ENCODE results near the gene RELN. TPM values are rescaled to one million over a fixed set of nuclear protein-coding genes. Genes with fewer than 3 reads are reported as not detected.
A peak's percentile ranks its signal among the peaks of the same experiment; 100 is the strongest.

The RELN gene
- total RNA-seq, 1 donor from 2014 or later = 0.19 TPM

DNA sequence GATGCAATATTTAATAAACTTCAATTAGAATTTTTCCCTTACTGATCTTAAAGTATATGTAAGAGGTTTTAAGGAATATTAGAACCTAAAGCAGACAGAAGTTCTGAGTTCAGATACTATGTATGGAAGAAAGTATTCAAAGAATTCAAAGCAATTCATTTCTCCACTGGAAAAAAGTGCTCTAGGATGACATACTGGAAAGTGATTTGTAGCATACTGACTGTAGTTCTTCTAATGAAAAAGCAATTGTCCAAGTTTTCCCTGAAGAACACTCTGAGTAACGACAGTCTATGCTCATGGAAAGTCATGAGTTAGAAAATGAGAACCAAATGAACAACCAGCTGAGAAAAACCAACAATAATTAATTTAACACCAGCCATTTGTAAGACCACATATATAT is 362.7 kb downstream of the RELN start:
- no peaks in the 10 kb centered on the region for H3K27me3 Mint-ChIP-seq (ENCODE audit: unreplicated experiment)
- H3K27ac Mint-ChIP-seq (ENCODE audit: unreplicated experiment) = no peak overlapping the region
- H3K36me3 Mint-ChIP-seq (ENCODE audit: unreplicated experiment) = no peaks in the 10 kb centered on the region
- H3K9me3 Mint-ChIP-seq (ENCODE audit: unreplicated experiment) = peaks cover 6% of the 10 kb centered on the region
- H3K4me3 Mint-ChIP-seq (ENCODE audit: unreplicated experiment) = no peak overlapping the region
- TF ChIP-seq, protein P1, sequence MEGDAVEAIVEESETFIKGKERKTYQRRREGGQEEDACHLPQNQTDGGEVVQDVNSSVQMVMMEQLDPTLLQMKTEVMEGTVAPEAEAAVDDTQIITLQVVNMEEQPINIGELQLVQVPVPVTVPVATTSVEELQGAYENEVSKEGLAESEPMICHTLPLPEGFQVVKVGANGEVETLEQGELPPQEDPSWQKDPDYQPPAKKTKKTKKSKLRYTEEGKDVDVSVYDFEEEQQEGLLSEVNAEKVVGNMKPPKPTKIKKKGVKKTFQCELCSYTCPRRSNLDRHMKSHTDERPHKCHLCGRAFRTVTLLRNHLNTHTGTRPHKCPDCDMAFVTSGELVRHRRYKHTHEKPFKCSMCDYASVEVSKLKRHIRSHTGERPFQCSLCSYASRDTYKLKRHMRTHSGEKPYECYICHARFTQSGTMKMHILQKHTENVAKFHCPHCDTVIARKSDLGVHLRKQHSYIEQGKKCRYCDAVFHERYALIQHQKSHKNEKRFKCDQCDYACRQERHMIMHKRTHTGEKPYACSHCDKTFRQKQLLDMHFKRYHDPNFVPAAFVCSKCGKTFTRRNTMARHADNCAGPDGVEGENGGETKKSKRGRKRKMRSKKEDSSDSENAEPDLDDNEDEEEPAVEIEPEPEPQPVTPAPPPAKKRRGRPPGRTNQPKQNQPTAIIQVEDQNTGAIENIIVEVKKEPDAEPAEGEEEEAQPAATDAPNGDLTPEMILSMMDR (IDR thresholded peaks at IDR 0.05) = no peak
- peaks cover 24% of the 10 kb centered on the region for H3K4me1 Mint-ChIP-seq (ENCODE audit: unreplicated experiment)
- DNase-seq (ENCODE audit: extremely low spot score, unreplicated experiment) = no peak

DNA sequence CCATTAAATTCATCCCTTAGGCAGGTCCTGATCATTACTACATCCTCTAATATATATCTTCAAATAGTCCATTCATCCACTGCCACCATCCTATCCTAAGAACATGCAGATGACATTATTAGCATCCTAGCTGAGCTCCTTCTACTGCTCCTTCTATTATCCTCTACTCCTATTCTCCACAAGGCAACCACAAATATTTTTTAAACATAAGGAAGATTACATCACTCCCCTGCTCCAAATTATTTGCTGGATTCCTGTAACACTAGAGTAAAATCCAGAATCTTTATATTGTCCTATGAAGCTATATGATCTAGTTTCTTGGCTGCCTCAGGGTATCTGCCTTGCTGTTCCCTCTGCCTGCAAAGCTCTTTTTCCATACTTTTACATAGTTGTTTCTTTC is 367.2 kb downstream of the RELN start:
- Mint-ChIP-seq H3K27me3 (ENCODE audit: unreplicated experiment) (no peaks in the 10 kb centered on the region), H3K4me3 (ENCODE audit: unreplicated experiment) (no peak overlapping the region), H3K9me3 (ENCODE audit: unreplicated experiment) (no peaks in the 10 kb centered on the region), H3K4me1 (ENCODE audit: unreplicated experiment) (peaks cover 14% of the 10 kb centered on the region), H3K27ac (ENCODE audit: unreplicated experiment) (no peak overlapping the region), H3K36me3 (ENCODE audit: unreplicated experiment) (no peaks in the 10 kb centered on the region)
- TF ChIP-seq, protein P1 (IDR thresholded peaks at IDR 0.05) = no peak
- no peak for DNase-seq (ENCODE audit: extremely low spot score, unreplicated experiment)

DNA sequence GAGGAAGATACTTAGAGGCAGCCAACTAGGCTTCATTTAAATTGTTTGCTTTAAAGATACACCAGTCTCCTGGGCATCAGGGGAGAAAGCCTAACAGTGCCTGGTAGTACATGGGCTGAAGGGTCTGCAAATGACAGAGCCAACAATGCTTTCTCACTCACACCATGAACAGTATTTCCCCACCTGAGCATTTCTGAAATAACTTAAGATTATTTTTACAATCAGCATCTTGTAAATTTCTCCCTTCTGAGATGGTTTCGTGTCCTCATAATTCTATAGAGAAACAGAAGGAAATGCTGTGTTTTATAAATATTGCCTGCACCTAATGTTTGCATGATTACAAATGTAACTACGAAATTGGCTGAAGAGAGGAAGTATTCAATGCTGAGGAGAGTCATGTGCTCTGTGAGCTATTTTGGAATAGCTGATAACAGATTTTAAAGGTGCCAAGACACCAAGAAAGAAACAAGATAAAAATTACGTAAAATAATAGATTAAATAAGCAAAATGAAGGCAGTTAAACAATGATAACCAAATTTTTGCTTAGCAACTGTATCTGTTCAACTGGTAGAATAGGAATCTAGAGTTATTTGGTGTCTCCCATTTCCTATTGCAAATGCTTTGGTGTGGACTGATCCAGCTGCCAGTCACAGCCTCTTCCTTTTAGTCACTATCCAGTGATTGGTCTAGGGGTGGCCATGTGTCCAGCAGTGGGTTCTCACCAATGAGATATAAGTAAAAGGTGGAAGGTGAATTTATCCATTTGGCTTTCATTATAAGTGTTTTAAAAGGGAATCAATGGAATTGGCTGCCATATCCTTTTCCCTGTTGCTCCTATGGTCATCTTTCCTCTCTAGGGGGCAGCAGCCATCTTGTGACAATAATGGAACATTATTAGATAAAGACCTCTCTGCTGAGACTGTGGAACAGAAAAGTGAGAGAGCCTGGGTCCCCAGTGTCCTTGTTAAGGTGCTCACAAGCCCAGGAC is 375.5 kb downstream of the RELN start:
- Mint-ChIP-seq H3K27me3 (ENCODE audit: unreplicated experiment) (no peaks in the 10 kb centered on the region), H3K27ac (ENCODE audit: unreplicated experiment) (no peak overlapping the region), H3K36me3 (ENCODE audit: unreplicated experiment) (no peaks in the 10 kb centered on the region), H3K4me3 (ENCODE audit: unreplicated experiment) (no peak overlapping the region), H3K9me3 (ENCODE audit: unreplicated experiment) (no peaks in the 10 kb centered on the region), H3K4me1 (ENCODE audit: unreplicated experiment) (peaks cover 2% of the 10 kb centered on the region)
- TF ChIP-seq, protein P1 (IDR thresholded peaks at IDR 0.05) = peak; percentile 34
- no peak for DNase-seq (ENCODE audit: extremely low spot score, unreplicated experiment)

DNA sequence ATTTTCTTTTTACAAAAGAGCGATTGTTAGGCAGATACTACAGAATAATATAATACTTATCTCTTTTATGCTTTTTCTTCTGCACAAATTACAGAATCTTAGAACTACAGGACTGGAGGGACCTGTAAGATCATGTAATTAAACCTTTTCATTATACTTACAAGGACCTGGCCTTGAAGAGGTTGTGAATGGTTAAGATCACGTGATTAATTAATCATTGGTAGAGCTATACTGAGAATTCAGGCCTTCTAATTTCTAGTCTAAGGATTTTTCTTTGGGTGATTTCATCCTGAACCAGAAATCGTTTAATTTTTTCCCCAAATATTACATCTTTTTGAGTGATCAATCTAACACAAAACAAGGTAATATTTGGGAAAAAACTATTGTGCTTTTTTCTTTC is 379.7 kb downstream of the RELN start:
- H3K36me3 Mint-ChIP-seq (ENCODE audit: unreplicated experiment) = no peaks in the 10 kb centered on the region
- H3K27me3 Mint-ChIP-seq (ENCODE audit: unreplicated experiment) = no peaks in the 10 kb centered on the region
- peaks cover 5% of the 10 kb centered on the region for H3K4me1 Mint-ChIP-seq (ENCODE audit: unreplicated experiment)
- no peak overlapping the region for H3K4me3 Mint-ChIP-seq (ENCODE audit: unreplicated experiment)
- DNase-seq (ENCODE audit: extremely low spot score, unreplicated experiment) = no peak
- no peaks in the 10 kb centered on the region for H3K9me3 Mint-ChIP-seq (ENCODE audit: unreplicated experiment)
- no peak overlapping the region for H3K27ac Mint-ChIP-seq (ENCODE audit: unreplicated experiment)
- TF ChIP-seq, protein P1 (IDR thresholded peaks at IDR 0.05) = no peak

DNA sequence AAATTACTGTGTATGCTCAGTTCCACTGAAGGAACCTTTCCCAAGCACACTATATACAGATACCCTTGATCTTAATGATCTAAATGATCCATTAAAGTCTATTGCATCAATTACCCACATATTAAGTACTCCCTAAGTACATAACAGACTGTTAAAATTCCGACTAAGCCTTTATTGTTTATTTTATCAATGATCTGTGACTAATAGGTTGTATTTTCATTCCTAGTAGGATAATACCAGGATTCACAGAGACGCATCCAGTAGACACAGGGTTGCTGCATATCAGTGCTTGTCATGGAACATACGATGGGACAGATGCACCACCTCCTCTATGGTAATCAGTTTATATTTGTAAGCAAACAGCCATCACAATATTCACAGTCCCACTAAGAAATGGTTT is 383.8 kb downstream of the RELN start:
- Mint-ChIP-seq H3K9me3 (ENCODE audit: unreplicated experiment) (no peaks in the 10 kb centered on the region), H3K27ac (ENCODE audit: unreplicated experiment) (no peak overlapping the region), H3K27me3 (ENCODE audit: unreplicated experiment) (no peaks in the 10 kb centered on the region), H3K36me3 (ENCODE audit: unreplicated experiment) (no peaks in the 10 kb centered on the region), H3K4me1 (ENCODE audit: unreplicated experiment) (peaks cover 5% of the 10 kb centered on the region), H3K4me3 (ENCODE audit: unreplicated experiment) (no peak overlapping the region)
- no peak for DNase-seq (ENCODE audit: extremely low spot score, unreplicated experiment)
- TF ChIP-seq, protein P1 (IDR thresholded peaks at IDR 0.05) = no peak
